GM21515 (cell line): ENCODE results near the gene TMEM191B.
"Not testable (repeated sequence)": the region's sequence is repeated elsewhere in the genome, so short reads cannot be mapped to it uniquely, and the experiment has no call there.

Source experiments
- ATAC-seq: cut with Tn5 transposase; IDR thresholded peaks from one replicate; pipeline ENCODE4 v1.9.1; 2021; ENCODE audit not compliant: unreplicated experiment

TMEM191B gene

GRCh38 chr22:18554280-18555256 is 27.0 kb downstream of the TMEM191B start:
- ATAC-seq = not testable (repeated sequence)

- not testable (repeated sequence) for ATAC-seq
Measured at GRCh38 chr22:18558516-18558915, 30.9 kb downstream of the TMEM191B start.

- not testable (repeated sequence) for ATAC-seq
Measured at GRCh38 chr22:18558939-18559338, 31.3 kb downstream of the TMEM191B start.

GRCh38 chr22:18560099-18560974 is 32.7 kb downstream of the TMEM191B start:
- not testable (repeated sequence) for ATAC-seq

GRCh38 chr22:18570509-18571246 is 43.1 kb downstream of the TMEM191B start:
- not testable (repeated sequence) for ATAC-seq

- not testable (repeated sequence) for ATAC-seq
Measured at GRCh38 chr22:18573483-18574164, 46.0 kb downstream of the TMEM191B start.

GRCh38 chr22:18574555-18574954 is 47.0 kb downstream of the TMEM191B start:
- ATAC-seq = not testable (repeated sequence)

- ATAC-seq = not testable (repeated sequence)
Measured at GRCh38 chr22:18575686-18576085, 48.1 kb downstream of the TMEM191B start.

GRCh38 chr22:18577090-18577818 is 49.7 kb downstream of the TMEM191B start:
- ATAC-seq = peak; percentile 56

GRCh38 chr22:18577847-18578246 is 50.2 kb downstream of the TMEM191B start:
- ATAC-seq = peak; percentile 80
